Mammary epithelial cell (primary cell): Measurements from ENCODE around the gene ZFTA.

Experiments
- EZH2 ChIP-seq: IDR thresholded peaks from 2 replicates; pipeline ENCODE4 v1.6.1; 2012; ENCODE audit warnings: low read length, inconsistent platforms, borderline replicate concordance
- TF ChIP-seq, protein P1 (sequence below), 2 donors: IDR thresholded peaks in 1 of 2; conservative IDR thresholded peaks in 1 of 2; 2 replicates each; pipeline ENCODE4 v1.5.1; 2011 to 2012; ENCODE audit warnings: inconsistent platforms in 2 of 2, low read length in 2 of 2, mild to moderate bottlenecking in 2 of 2, control low read depth in 1 of 2, low read depth in 1 of 2; ENCODE audit not compliant: insufficient read depth in 1 of 2; ENCODE audit errors: extremely low read depth in 1 of 2

DNA sequence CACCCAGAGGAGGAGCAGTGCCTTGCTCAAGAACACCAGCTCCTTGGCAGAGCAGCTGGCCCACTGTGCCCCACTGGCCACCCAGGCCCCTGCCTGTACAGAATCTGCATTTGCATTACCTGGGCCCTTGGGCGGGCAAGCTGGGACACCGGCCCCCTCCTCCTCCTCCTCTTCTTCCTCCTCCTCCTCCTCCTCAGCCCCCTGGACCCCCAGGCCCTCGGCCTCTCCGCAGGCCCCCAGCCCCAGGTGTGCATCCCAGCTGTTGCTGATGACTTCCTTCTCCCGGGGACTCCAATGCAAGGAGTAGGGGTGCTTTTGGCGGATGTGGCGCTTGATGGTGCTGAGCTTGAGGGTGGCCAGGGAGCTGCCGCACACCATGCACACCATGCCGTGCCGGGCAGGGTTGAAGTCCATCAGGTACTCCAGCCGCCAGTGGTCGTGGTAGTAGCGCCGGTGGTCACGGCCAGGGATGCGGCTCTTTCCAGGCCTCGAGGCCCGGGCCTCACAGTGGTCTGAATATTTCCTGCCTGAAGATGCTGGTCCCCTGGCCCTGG, 2.8 kb downstream of the ZFTA start:
- TF ChIP-seq, protein P1, sequence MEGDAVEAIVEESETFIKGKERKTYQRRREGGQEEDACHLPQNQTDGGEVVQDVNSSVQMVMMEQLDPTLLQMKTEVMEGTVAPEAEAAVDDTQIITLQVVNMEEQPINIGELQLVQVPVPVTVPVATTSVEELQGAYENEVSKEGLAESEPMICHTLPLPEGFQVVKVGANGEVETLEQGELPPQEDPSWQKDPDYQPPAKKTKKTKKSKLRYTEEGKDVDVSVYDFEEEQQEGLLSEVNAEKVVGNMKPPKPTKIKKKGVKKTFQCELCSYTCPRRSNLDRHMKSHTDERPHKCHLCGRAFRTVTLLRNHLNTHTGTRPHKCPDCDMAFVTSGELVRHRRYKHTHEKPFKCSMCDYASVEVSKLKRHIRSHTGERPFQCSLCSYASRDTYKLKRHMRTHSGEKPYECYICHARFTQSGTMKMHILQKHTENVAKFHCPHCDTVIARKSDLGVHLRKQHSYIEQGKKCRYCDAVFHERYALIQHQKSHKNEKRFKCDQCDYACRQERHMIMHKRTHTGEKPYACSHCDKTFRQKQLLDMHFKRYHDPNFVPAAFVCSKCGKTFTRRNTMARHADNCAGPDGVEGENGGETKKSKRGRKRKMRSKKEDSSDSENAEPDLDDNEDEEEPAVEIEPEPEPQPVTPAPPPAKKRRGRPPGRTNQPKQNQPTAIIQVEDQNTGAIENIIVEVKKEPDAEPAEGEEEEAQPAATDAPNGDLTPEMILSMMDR (conservative IDR thresholded peaks at IDR 0.05 in 1 of 2, IDR thresholded peaks at IDR 0.05 in 1 of 2; ENCODE audit: extremely low read depth in 1 of 2, insufficient read depth in 1 of 2, low read depth in 1 of 2, low read length in 2 of 2), result no peak
- TF ChIP-seq EZH2, result no peak
